GM18861 (cell line): ENCODE data around the gene CTU2.

ENCODE experiments used
- ATAC-seq: cut with Tn5 transposase; IDR thresholded peaks from one replicate; pipeline ENCODE4 v1.9.1; 2021; ENCODE audit not compliant: unreplicated experiment

Gene CTU2

GRCh38 chr16:88742896-88743605 lies 36.7 kb downstream of the CTU2 start:
- no peak for ATAC-seq

GRCh38 chr16:88743693-88744576 lies 37.6 kb downstream of the CTU2 start:
- no peak for ATAC-seq

GRCh38 chr16:88744577-88745521 lies 38.5 kb downstream of the CTU2 start:
- ATAC-seq = no peak

GRCh38 chr16:88746506-88746905 lies 40.2 kb downstream of the CTU2 start:
- ATAC-seq = no peak

- ATAC-seq = no peak
These were observed 41.4 kb downstream of the CTU2 start for GRCh38 chr16:88747588-88748301.

GRCh38 chr16:88748364-88748763 lies 42.1 kb downstream of the CTU2 start:
- no peak for ATAC-seq

GRCh38 chr16:88749358-88749757 lies 43.1 kb downstream of the CTU2 start:
- ATAC-seq = no peak

- no peak for ATAC-seq
These were observed 44.6 kb downstream of the CTU2 start for GRCh38 chr16:88750854-88751253.

GRCh38 chr16:88752386-88753002 lies 46.2 kb downstream of the CTU2 start:
- no peak for ATAC-seq

GRCh38 chr16:88753191-88753590 lies 46.9 kb downstream of the CTU2 start:
- ATAC-seq = no peak

- ATAC-seq = no peak
These were observed 47.3 kb downstream of the CTU2 start for GRCh38 chr16:88753602-88754001.

GRCh38 chr16:88754109-88754911 lies 48.0 kb downstream of the CTU2 start:
- ATAC-seq = no peak

- ATAC-seq = no peak
These were observed 48.8 kb downstream of the CTU2 start for GRCh38 chr16:88754912-88755744.

GRCh38 chr16:88755745-88756443 lies 49.6 kb downstream of the CTU2 start:
- no peak for ATAC-seq

- ATAC-seq = no peak
These were observed 52.1 kb downstream of the CTU2 start for GRCh38 chr16:88758227-88758943.

- no peak for ATAC-seq
These were observed 52.6 kb downstream of the CTU2 start for GRCh38 chr16:88758944-88759244.

GRCh38 chr16:88759245-88759975 lies 53.1 kb downstream of the CTU2 start:
- no peak for ATAC-seq
